ENCODE measurements around the gene LHPP. TPM values are rescaled to one million over a fixed set of nuclear protein-coding genes. Genes with fewer than 3 reads are reported as not detected.

The LHPP gene
- polyA plus RNA-seq, 3 donors from 2014 or later = 10.1 to 15.3 (median 14.2) TPM

- no peak overlapping the region for H3K4me3 Mint-ChIP-seq
- peaks cover 0 to 4% (median 0%) of the 10 kb centered on the region in 6 donors for H3K9me3 Mint-ChIP-seq
- peaks cover 0 to 5% (median 2%) of the 10 kb centered on the region in 3 donors for H3K27me3 Mint-ChIP-seq (ENCODE audit: low read depth in 3 of 3)
- H3K4me1 Mint-ChIP-seq = no peaks in the 10 kb centered on the region
- no peak for DNase-seq
- H3K36me3 Mint-ChIP-seq = peaks cover 8 to 14% (median 12%) of the 10 kb centered on the region in 3 donors
- no peak overlapping the region for H3K27ac Mint-ChIP-seq
Measured at GRCh38 chr10:124484031-124484430, 22.4 kb downstream of the LHPP start.

- no peak overlapping the region for H3K4me3 Mint-ChIP-seq
- peaks cover 0 to 3% (median 2%) of the 10 kb centered on the region in 3 donors for H3K27me3 Mint-ChIP-seq (ENCODE audit: low read depth in 3 of 3)
- no peak for DNase-seq
- H3K4me1 Mint-ChIP-seq = no peaks in the 10 kb centered on the region
- H3K36me3 Mint-ChIP-seq = peaks cover 8 to 14% (median 12%) of the 10 kb centered on the region in 3 donors
- peaks cover 0 to 4% (median 0%) of the 10 kb centered on the region in 6 donors for H3K9me3 Mint-ChIP-seq
- H3K27ac Mint-ChIP-seq = no peak overlapping the region
Measured at GRCh38 chr10:124484661-124485060, 23.0 kb downstream of the LHPP start.

- H3K27ac Mint-ChIP-seq = no peak overlapping the region
- H3K27me3 Mint-ChIP-seq (ENCODE audit: low read depth in 3 of 3) = peaks cover 0 to 3% (median 2%) of the 10 kb centered on the region in 3 donors
Measured at GRCh38 chr10:124486635-124487034, 25.0 kb downstream of the LHPP start.

GRCh38 chr10:124491105-124491504 is 29.5 kb downstream of the LHPP start:
- no peak for DNase-seq
- Mint-ChIP-seq H3K9me3 (no peaks in the 10 kb centered on the region), H3K36me3 (peaks cover 8 to 23% (median 21%) of the 10 kb centered on the region in 3 donors), H3K27me3 (ENCODE audit: low read depth in 3 of 3) (peaks cover 0 to 3% (median 1%) of the 10 kb centered on the region in 3 donors), H3K27ac (no peak overlapping the region), H3K4me1 (peaks cover 10 to 13% of the 10 kb centered on the region in 2 donors), H3K4me3 (no peak overlapping the region)

More at GRCh38 chr10:124486635-124487034, 25.0 kb downstream of the LHPP start:
- DNase-seq = no peak
- Mint-ChIP-seq H3K4me3 (no peak overlapping the region), H3K36me3 (peaks cover 12 to 17% (median 12%) of the 10 kb centered on the region in 3 donors), H3K4me1 (no peaks in the 10 kb centered on the region), H3K9me3 (peaks cover 0 to 4% (median 0%) of the 10 kb centered on the region in 6 donors)

GRCh38 chr10:124492266-124492665 is 30.6 kb downstream of the LHPP start:
- peaks cover 0 to 3% (median 1%) of the 10 kb centered on the region in 3 donors for H3K27me3 Mint-ChIP-seq (ENCODE audit: low read depth in 3 of 3)
- H3K4me3 Mint-ChIP-seq = no peak overlapping the region
- no peak overlapping the region for H3K27ac Mint-ChIP-seq
- no peak for DNase-seq
- H3K4me1 Mint-ChIP-seq = peaks cover 10 to 13% of the 10 kb centered on the region in 2 donors
- H3K36me3 Mint-ChIP-seq = peaks cover 8 to 21% (median 20%) of the 10 kb centered on the region in 3 donors
- H3K9me3 Mint-ChIP-seq = no peaks in the 10 kb centered on the region

GRCh38 chr10:124493214-124493882 is 31.7 kb downstream of the LHPP start:
- peak overlapping the region in 1 of 5 donors; percentile 36 for H3K4me3 Mint-ChIP-seq
- no peak overlapping the region for H3K27ac Mint-ChIP-seq
- peaks cover 2 to 19% (median 18%) of the 10 kb centered on the region in 3 donors for H3K36me3 Mint-ChIP-seq
- DNase-seq = no peak
- H3K4me1 Mint-ChIP-seq = peaks cover 10 to 13% of the 10 kb centered on the region in 2 donors
- peaks cover 0 to 1% (median 0%) of the 10 kb centered on the region in 3 donors for H3K27me3 Mint-ChIP-seq (ENCODE audit: low read depth in 3 of 3)
- H3K9me3 Mint-ChIP-seq = no peaks in the 10 kb centered on the region

- H3K36me3 Mint-ChIP-seq = peaks cover 0 to 14% (median 13%) of the 10 kb centered on the region in 3 donors
- peak overlapping the region in 2 of 6 donors; percentile 59 to 67 for H3K27ac Mint-ChIP-seq
- H3K4me1 Mint-ChIP-seq = peaks cover 10 to 13% of the 10 kb centered on the region in 2 donors
- DNase-seq = no peak
- peaks cover 0 to 1% (median 0%) of the 10 kb centered on the region in 3 donors for H3K27me3 Mint-ChIP-seq (ENCODE audit: low read depth in 3 of 3)
- peak overlapping the region in 3 of 5 donors; percentile 38 to 46 (median 42) for H3K4me3 Mint-ChIP-seq
- H3K9me3 Mint-ChIP-seq = no peaks in the 10 kb centered on the region
Measured at GRCh38 chr10:124494046-124494807, 32.6 kb downstream of the LHPP start.

- Mint-ChIP-seq H3K27me3 (ENCODE audit: low read depth in 3 of 3) (peaks cover 0 to 1% (median 1%) of the 10 kb centered on the region in 3 donors), H3K27ac (no peak overlapping the region)
Measured at GRCh38 chr10:124495162-124495561, 33.5 kb downstream of the LHPP start.

GRCh38 chr10:124495725-124496124 is 34.1 kb downstream of the LHPP start:
- H3K27me3 Mint-ChIP-seq (ENCODE audit: low read depth in 3 of 3) = peaks cover 0 to 1% (median 1%) of the 10 kb centered on the region in 3 donors
- peaks cover 10 to 13% of the 10 kb centered on the region in 2 donors for H3K4me1 Mint-ChIP-seq
- DNase-seq = no peak
- H3K9me3 Mint-ChIP-seq = no peaks in the 10 kb centered on the region
- no peak overlapping the region for H3K27ac Mint-ChIP-seq
- H3K4me3 Mint-ChIP-seq = no peak overlapping the region
- peaks cover 7 to 19% (median 18%) of the 10 kb centered on the region in 3 donors for H3K36me3 Mint-ChIP-seq

More at GRCh38 chr10:124495162-124495561, 33.5 kb downstream of the LHPP start:
- Mint-ChIP-seq H3K4me3 (no peak overlapping the region), H3K9me3 (no peaks in the 10 kb centered on the region), H3K4me1 (peaks cover 10 to 13% of the 10 kb centered on the region in 2 donors), H3K36me3 (peaks cover 3 to 15% (median 13%) of the 10 kb centered on the region in 3 donors)
- DNase-seq = no peak

- DNase-seq = no peak
- Mint-ChIP-seq H3K27ac (no peak overlapping the region), H3K27me3 (ENCODE audit: low read depth in 3 of 3) (peaks cover 0 to 1% (median 1%) of the 10 kb centered on the region in 3 donors), H3K9me3 (no peaks in the 10 kb centered on the region), H3K36me3 (peaks cover 11 to 24% (median 22%) of the 10 kb centered on the region in 3 donors), H3K4me3 (no peak overlapping the region), H3K4me1 (peaks cover 10 to 13% of the 10 kb centered on the region in 2 donors)
Measured at GRCh38 chr10:124496150-124496549, 34.5 kb downstream of the LHPP start.

- Mint-ChIP-seq H3K27ac (peak overlapping the region in 1 of 6 donors; percentile 77), H3K36me3 (peaks cover 11 to 26% (median 24%) of the 10 kb centered on the region in 3 donors), H3K4me1 (peaks cover 10 to 13% of the 10 kb centered on the region in 2 donors), H3K4me3 (no peak overlapping the region), H3K9me3 (no peaks in the 10 kb centered on the region), H3K27me3 (ENCODE audit: low read depth in 3 of 3) (peaks cover 0 to 1% (median 1%) of the 10 kb centered on the region in 3 donors)
- no peak for DNase-seq
Measured at GRCh38 chr10:124496620-124497019, 35.0 kb downstream of the LHPP start.

- peaks cover 0 to 1% (median 1%) of the 10 kb centered on the region in 3 donors for H3K27me3 Mint-ChIP-seq (ENCODE audit: low read depth in 3 of 3)
- peaks cover 11 to 25% (median 25%) of the 10 kb centered on the region in 3 donors for H3K36me3 Mint-ChIP-seq
- no peak for DNase-seq
- H3K4me1 Mint-ChIP-seq = peaks cover 10 to 13% of the 10 kb centered on the region in 2 donors
- H3K27ac Mint-ChIP-seq = no peak overlapping the region
- H3K4me3 Mint-ChIP-seq = no peak overlapping the region
- peaks cover 0 to 1% (median 0%) of the 10 kb centered on the region in 6 donors for H3K9me3 Mint-ChIP-seq
Measured at GRCh38 chr10:124497196-124497881, 35.7 kb downstream of the LHPP start.

- peaks cover 0 to 1% (median 1%) of the 10 kb centered on the region in 3 donors for H3K27me3 Mint-ChIP-seq (ENCODE audit: low read depth in 3 of 3)
- H3K4me1 Mint-ChIP-seq = peaks cover 10 to 13% of the 10 kb centered on the region in 2 donors
- H3K4me3 Mint-ChIP-seq = no peak overlapping the region
- no peak for DNase-seq
- H3K27ac Mint-ChIP-seq = no peak overlapping the region
- peaks cover 11 to 20% (median 19%) of the 10 kb centered on the region in 3 donors for H3K36me3 Mint-ChIP-seq
- H3K9me3 Mint-ChIP-seq = peaks cover 0 to 1% (median 0%) of the 10 kb centered on the region in 6 donors
Measured at GRCh38 chr10:124498056-124498455, 36.4 kb downstream of the LHPP start.

Measured in immature natural killer cell (primary cell).